SU-DHL-6 (cell line): Measurements from ENCODE around the gene SLC1A1.

Experiments
- H2AFZ ChIP-seq: fragments of 200-600 bp; sonication (generic); 2 replicates; pipeline ENCODE4 v1.6.1; 2014; ENCODE audit warnings: low read depth, mild to moderate bottlenecking, moderate library complexity, mixed read lengths, antibody characterized with exemption, low read length; ENCODE audit not compliant: severe bottlenecking
- H3F3A ChIP-seq: fragments of 200-600 bp; shearing (Covaris generic); 2 replicates; pipeline ENCODE4 v1.6.0; 2016; ENCODE audit warnings: antibody characterized with exemption, mild to moderate bottlenecking; ENCODE audit not compliant: insufficient read depth
- H3K27ac ChIP-seq: fragments of 200-600 bp; sonication (generic); 2 replicates; pipeline ENCODE4 v1.5.1; 2016; ENCODE audit warnings: low read depth, mild to moderate bottlenecking, low read length, moderate library complexity, mixed read lengths
- H3K27me3 ChIP-seq: fragments of 200-600 bp; sonication (generic), shearing (Covaris generic); 2 replicates; pipeline ENCODE4 v1.6.0; 2014; ENCODE audit warnings: mild to moderate bottlenecking, low read length
- H3K36me3 ChIP-seq: fragments of 200-600 bp; sonication (generic); 2 replicates; pipeline ENCODE4 v1.6.1; 2014; ENCODE audit warnings: mild to moderate bottlenecking, low read length, mixed read lengths
- H3K4me2 ChIP-seq: fragments of 300-600, 200-600 bp; shearing (Covaris generic), sonication (generic); 2 replicates; pipeline ENCODE4 v1.6.0; 2014; ENCODE audit warnings: low read length, low read depth, mild to moderate bottlenecking; ENCODE audit not compliant: poor library complexity, severe bottlenecking
- H3K4me3 ChIP-seq: fragments of 200-600 bp; sonication (generic); 2 replicates; pipeline ENCODE4 v1.5.1; 2014; ENCODE audit warnings: antibody characterized with exemption, low read length, mild to moderate bottlenecking, mixed read lengths; ENCODE audit not compliant: insufficient read depth, poor library complexity, severe bottlenecking
- H3K79me2 ChIP-seq: fragments of 200-600 bp; sonication (generic); 2 replicates; pipeline ENCODE4 v1.6.1; 2014; ENCODE audit warnings: mild to moderate bottlenecking, low read length, moderate library complexity; ENCODE audit not compliant: insufficient read depth
- H3K9ac ChIP-seq: fragments of 200-600 bp; sonication (generic); 2 replicates; pipeline ENCODE4 v1.7.0; 2014; ENCODE audit warnings: mild to moderate bottlenecking, low read length
- H3K9me2 ChIP-seq: fragments of 200-600 bp; sonication (generic); replicated peaks from 2 replicates; pipeline ENCODE4 v1.6.1; 2014; ENCODE audit warnings: low read length; ENCODE audit not compliant: insufficient read depth
- H3K9me3 ChIP-seq: fragments of 200-600 bp; sonication (generic); 2 replicates; pipeline ENCODE4 v1.6.1; 2014; ENCODE audit warnings: low read length, mixed read lengths; ENCODE audit not compliant: insufficient read depth
- H4K20me1 ChIP-seq: fragments of 200-600 bp; sonication (generic); 2 replicates; pipeline ENCODE4 v1.6.1; 2014; ENCODE audit warnings: low read depth, mild to moderate bottlenecking, antibody characterized with exemption, low read length, moderate library complexity, mixed read lengths
- CTCF ChIP-seq: fragments of 200-600 bp; sonication (generic); IDR thresholded peaks from one replicate; pipeline ENCODE4 v1.5.1; 2017; ENCODE audit warnings: antibody characterized with exemption, mild to moderate bottlenecking, low read length, moderate library complexity; ENCODE audit not compliant: insufficient read depth, poor library complexity, severe bottlenecking
- EZH2phosphoT487 ChIP-seq: fragments of 200-600 bp; sonication (generic), shearing (Covaris generic); conservative IDR thresholded peaks from 2 replicates; pipeline ENCODE4 v1.6.1; 2018; ENCODE audit warnings: mild to moderate bottlenecking, antibody characterized with exemption, low read length, moderate library complexity, mixed read lengths

Gene SLC1A1

GRCh38 chr9:4559261-4560182 lies 69.3 kb downstream of the SLC1A1 start:
- Histone ChIP-seq H3K27ac (no peak overlapping the region), H3K27me3 (no peaks in the 10 kb centered on the region), H4K20me1 (no peaks in the 10 kb centered on the region), H2AFZ (no peak overlapping the region), H3K4me3 (no peak overlapping the region), H3K9me2 (no peaks in the 10 kb centered on the region), H3K9ac (no peak overlapping the region), H3K9me3 (no peaks in the 10 kb centered on the region), H3F3A (no peaks in the 10 kb centered on the region), H3K79me2 (no peaks in the 10 kb centered on the region), H3K4me2 (no peak overlapping the region), H3K36me3 (no peaks in the 10 kb centered on the region)
- TF ChIP-seq EZH2phosphoT487 (no peak), CTCF (no peak)

GRCh38 chr9:4563105-4563504 lies 72.8 kb downstream of the SLC1A1 start:
- no peaks in the 10 kb centered on the region for H4K20me1 ChIP-seq
- no peaks in the 10 kb centered on the region for H3K27me3 ChIP-seq
- no peak overlapping the region for H3K27ac ChIP-seq
- no peak overlapping the region for H2AFZ ChIP-seq
- H3K79me2 ChIP-seq = no peaks in the 10 kb centered on the region
- H3K36me3 ChIP-seq = no peaks in the 10 kb centered on the region
- H3K9me2 ChIP-seq = no peaks in the 10 kb centered on the region
- H3K9me3 ChIP-seq = no peaks in the 10 kb centered on the region
- TF ChIP-seq EZH2phosphoT487 = no peak
- TF ChIP-seq CTCF = no peak
- no peak overlapping the region for H3K4me3 ChIP-seq
- no peak overlapping the region for H3K9ac ChIP-seq
- no peak overlapping the region for H3K4me2 ChIP-seq
- no peaks in the 10 kb centered on the region for H3F3A ChIP-seq

GRCh38 chr9:4566806-4567205 lies 76.5 kb downstream of the SLC1A1 start:
- H3K4me2 ChIP-seq = no peak overlapping the region
- H2AFZ ChIP-seq = no peak overlapping the region
- H3K27ac ChIP-seq = no peak overlapping the region
- H3K36me3 ChIP-seq = no peaks in the 10 kb centered on the region
- no peaks in the 10 kb centered on the region for H3K9me3 ChIP-seq
- H3K9me2 ChIP-seq = no peaks in the 10 kb centered on the region
- no peak overlapping the region for H3K9ac ChIP-seq
- no peaks in the 10 kb centered on the region for H3F3A ChIP-seq
- no peak for TF ChIP-seq EZH2phosphoT487
- no peak for TF ChIP-seq CTCF
- no peaks in the 10 kb centered on the region for H3K79me2 ChIP-seq
- no peaks in the 10 kb centered on the region for H3K27me3 ChIP-seq
- no peaks in the 10 kb centered on the region for H4K20me1 ChIP-seq
- no peak overlapping the region for H3K4me3 ChIP-seq
